H9 (cell line): ENCODE measurements around the gene TCF4. TPM values are rescaled to one million over a fixed set of nuclear protein-coding genes. Genes with fewer than 3 reads are reported as not detected.

Experiments used
- DNase-seq: peaks from one replicate; pipeline ENCODE4 v3.0.0-alpha.2; 2017
- H2AFZ ChIP-seq: one replicate; pipeline ENCODE4 v1.6.1; 2013; ENCODE audit warnings: mild to moderate bottlenecking, low read length, control low read depth, moderate library complexity
- H2AK5ac ChIP-seq: 2 replicates; pipeline ENCODE4 v1.6.1; 2013; ENCODE audit warnings: low read length, control low read depth, mixed read lengths; ENCODE audit not compliant: insufficient read length
- H2BK120ac ChIP-seq: one replicate; pipeline ENCODE4 v1.6.1; 2013; ENCODE audit warnings: low read depth, mild to moderate bottlenecking, low read length, control low read depth, inconsistent platforms; ENCODE audit not compliant: poor library complexity, severe bottlenecking
- H2BK12ac ChIP-seq: 2 replicates; pipeline ENCODE4 v1.6.1; 2013; ENCODE audit warnings: low read length, control low read depth, mixed read lengths, low read depth; ENCODE audit not compliant: insufficient read length
- H2BK15ac ChIP-seq: 2 replicates; pipeline ENCODE4 v1.6.1; 2013; ENCODE audit warnings: low read depth, low read length, control low read depth
- H2BK20ac ChIP-seq: one replicate; pipeline ENCODE4 v1.6.1; 2013; ENCODE audit warnings: low read depth, mild to moderate bottlenecking, low read length, control low read depth, inconsistent platforms; ENCODE audit not compliant: poor library complexity, severe bottlenecking
- H2BK5ac ChIP-seq: 2 replicates; pipeline ENCODE4 v1.6.1; 2013; ENCODE audit warnings: low read length, control low read depth, mixed read lengths; ENCODE audit not compliant: insufficient read length
- H3K14ac ChIP-seq: 2 replicates; pipeline ENCODE4 v1.6.1; 2013; ENCODE audit warnings: low read length, control low read depth; ENCODE audit not compliant: insufficient read depth
- H3K18ac ChIP-seq: 2 replicates; pipeline ENCODE4 v1.6.1; 2013; ENCODE audit warnings: low read depth, mild to moderate bottlenecking, mixed read lengths, low read length, control low read depth; ENCODE audit not compliant: insufficient read length
- H3K23ac ChIP-seq: 2 replicates; pipeline ENCODE4 v1.6.1; 2013; ENCODE audit warnings: low read length, control low read depth, mixed read lengths, low read depth; ENCODE audit not compliant: insufficient read length
- H3K23me2 ChIP-seq: 2 replicates; pipeline ENCODE4 v1.6.1; 2013; ENCODE audit warnings: low read depth, mild to moderate bottlenecking, mixed read lengths, low read length, control low read depth; ENCODE audit not compliant: insufficient read length, poor library complexity, severe bottlenecking
- H3K27ac ChIP-seq: 2 replicates; pipeline ENCODE4 v1.5.1; 2013; ENCODE audit warnings: low read length, control low read depth, mixed read lengths, low read depth; ENCODE audit not compliant: insufficient read length
- H3K27me3 ChIP-seq: 2 replicates; pipeline ENCODE4 v1.6.1; 2013; ENCODE audit warnings: low read length, control low read depth, inconsistent platforms; ENCODE audit not compliant: insufficient read depth
- H3K4ac ChIP-seq: 2 replicates; pipeline ENCODE4 v1.6.1; 2013; ENCODE audit warnings: low read depth, mild to moderate bottlenecking, control low read depth, inconsistent platforms, low read length, moderate library complexity
- H3K4me1 ChIP-seq: 2 replicates; pipeline ENCODE4 v1.6.1; 2013; ENCODE audit warnings: low read length, control low read depth, inconsistent platforms; ENCODE audit not compliant: insufficient read depth
- H3K4me2 ChIP-seq: 2 replicates; pipeline ENCODE4 v1.6.1; 2013; ENCODE audit warnings: low read length, control low read depth, mixed read lengths; ENCODE audit not compliant: insufficient read length, insufficient read depth
- H3K56ac ChIP-seq: 2 replicates; pipeline ENCODE4 v1.6.1; 2013; ENCODE audit warnings: low read depth, mild to moderate bottlenecking, mixed read lengths, low read length, control low read depth; ENCODE audit not compliant: insufficient read length
- H3K79me1 ChIP-seq: 2 replicates; pipeline ENCODE4 v1.6.1; 2013; ENCODE audit warnings: low read depth, mild to moderate bottlenecking, moderate library complexity, low read length, control low read depth, inconsistent platforms; ENCODE audit not compliant: insufficient read depth, poor library complexity, severe bottlenecking
- H3K79me2 ChIP-seq: 2 replicates; pipeline ENCODE4 v1.6.1; 2013; ENCODE audit warnings: low read length, control low read depth, inconsistent platforms; ENCODE audit not compliant: insufficient read depth
- H3K9ac ChIP-seq: 2 replicates; pipeline ENCODE4 v1.6.1; 2013; ENCODE audit warnings: low read length, control low read depth, mixed read lengths; ENCODE audit not compliant: insufficient read length; ENCODE audit errors: extremely low read depth
- H3K9me3 ChIP-seq: one replicate; pipeline ENCODE4 v1.6.1; 2013; ENCODE audit warnings: low read depth, low read length, inconsistent platforms; ENCODE audit not compliant: control insufficient read depth
- H3T11ph ChIP-seq: one replicate; pipeline ENCODE4 v1.6.1; 2013; ENCODE audit warnings: mild to moderate bottlenecking, low read length, control low read depth, inconsistent platforms
- H4K20me1 ChIP-seq: one replicate; pipeline ENCODE4 v1.6.1; 2013; ENCODE audit not compliant: control insufficient read depth, insufficient read length, insufficient read depth
- H4K5ac ChIP-seq: 2 replicates; pipeline ENCODE4 v1.6.1; 2013; ENCODE audit warnings: low read depth, mild to moderate bottlenecking, mixed read lengths, low read length, control low read depth; ENCODE audit not compliant: insufficient read length
- H4K8ac ChIP-seq: replicated peaks from 2 replicates; pipeline ENCODE4 v1.6.1; 2013; ENCODE audit warnings: low read length, control low read depth, mixed read lengths, low read depth; ENCODE audit not compliant: insufficient read length
- H4K91ac ChIP-seq: 2 replicates; pipeline ENCODE4 v1.6.1; 2013; ENCODE audit warnings: low read depth, mild to moderate bottlenecking, moderate library complexity, mixed read lengths, low read length, control low read depth; ENCODE audit not compliant: insufficient read length
- H3K27ac Mint-ChIP-seq, 3 experiments: 2 replicates in 2 of 3; 3 replicates in 1 of 3; pipeline ENCODE4 v1.8.0; 2020 to 2021; ENCODE audit warnings: mixed read lengths in 3 of 3, mild to moderate bottlenecking in 1 of 3, moderate library complexity in 1 of 3
- H3K27me3 Mint-ChIP-seq: 2 replicates; pipeline ENCODE4 v1.8.0; 2021; ENCODE audit warnings: low read depth, mild to moderate bottlenecking, moderate library complexity, mixed read lengths
- H3K36me3 Mint-ChIP-seq, 3 experiments: 2 replicates in 2 of 3; 3 replicates in 1 of 3; pipeline ENCODE4 v1.8.0; 2020 to 2021; ENCODE audit warnings: low read depth in 3 of 3, mixed read lengths in 3 of 3; ENCODE audit not compliant: insufficient read depth in 1 of 3
- H3K4me1 Mint-ChIP-seq, 2 experiments: 2 replicates each; pipeline ENCODE4 v1.8.0; 2020; ENCODE audit warnings: mixed read lengths in 2 of 2
- H3K4me3 Mint-ChIP-seq, 2 experiments: 2 replicates in 1 of 2; 3 replicates in 1 of 2; pipeline ENCODE4 v1.8.0; 2020 to 2021; ENCODE audit warnings: mild to moderate bottlenecking in 2 of 2, mixed read lengths in 2 of 2, moderate library complexity in 1 of 2
- H3K9me3 Mint-ChIP-seq, 2 experiments: 2 replicates in 1 of 2; 3 replicates in 1 of 2; pipeline ENCODE4 v1.8.0; 2020; ENCODE audit warnings: mild to moderate bottlenecking in 2 of 2, mixed read lengths in 2 of 2, moderate library complexity in 1 of 2
- CTCF ChIP-seq: fragments of 200-600 bp; sonication (generic); conservative IDR thresholded peaks from 3 replicates; pipeline ENCODE4 v1.8.0; 2021; ENCODE audit warnings: antibody characterized with exemption, mild to moderate bottlenecking
- WGBS: extraction: QIAGEN DNeasy Blood & Tissue Kit; methylation state at CpG from one replicate; pipeline ENCODE4 v1.1.7; 2013; ENCODE audit warnings: missing lambda C conversion rate, low lambda C conversion rate, mixed read lengths; ENCODE audit not compliant: insufficient read length; ENCODE audit errors: extremely low coverage; 5-methylcytosine and 5-hydroxymethylcytosine counted together
- total RNA-seq: library from RNA; stranded (reverse); gene quantifications from 2 replicates; pipeline ENCODE4 v1.2.1, GENCODE V29; 2021

Gene TCF4
- total RNA-seq, 1 experiment from 2014 or later = 99.4 TPM

DNA sequence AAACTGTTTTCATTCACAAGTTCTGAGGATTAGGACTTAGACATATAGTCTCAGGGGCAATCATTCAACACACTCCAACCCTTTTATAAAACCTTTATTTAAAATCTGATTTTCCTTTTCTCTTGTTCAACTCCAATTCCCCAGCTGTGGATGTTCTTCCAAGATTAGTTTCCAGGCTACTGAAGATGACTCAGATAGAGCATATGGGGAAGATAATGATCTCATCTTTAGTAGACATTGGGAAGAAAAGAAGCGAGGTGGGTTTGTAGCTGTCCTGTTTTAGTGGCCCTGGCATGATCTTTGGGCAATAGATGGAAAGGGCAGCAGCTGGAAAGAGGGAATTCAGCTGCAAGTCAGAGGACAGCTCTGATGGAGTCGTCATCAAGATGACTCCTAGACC lies 381.1 kb downstream of the TCF4 start:
- no peak overlapping the region for H3K18ac ChIP-seq
- H4K5ac ChIP-seq = no peak overlapping the region
- Mint-ChIP-seq H3K27ac (no peak overlapping the region), H3K27me3 (no peaks in the 10 kb centered on the region), H3K4me3 (no peak overlapping the region), H3K4me1 (no peaks in the 10 kb centered on the region), H3K9me3 (peaks cover 0 to 7% of the 10 kb centered on the region in 2 experiments; a peak in 4 of 5 replicates), H3K36me3 (peaks cover 0 to 7% (median 0%) of the 10 kb centered on the region in 3 experiments; a peak in 2 of 7 replicates)
- no peak overlapping the region for H2BK12ac ChIP-seq
- no peak overlapping the region for H2BK5ac ChIP-seq
- WGBS = no CpG with 5 or more reads among the region's 2 CpGs
- H2BK120ac ChIP-seq = no peak overlapping the region
- H3K4me1 ChIP-seq = no peaks in the 10 kb centered on the region
- no peaks in the 10 kb centered on the region for H3K23me2 ChIP-seq
- H3K4me2 ChIP-seq = no peak overlapping the region
- no peak overlapping the region for H3K56ac ChIP-seq
- no peaks in the 10 kb centered on the region for H4K20me1 ChIP-seq
- no peak overlapping the region for H2AK5ac ChIP-seq
- H4K91ac ChIP-seq = no peak overlapping the region
- no peaks in the 10 kb centered on the region for H3K79me1 ChIP-seq
- no peaks in the 10 kb centered on the region for H3K27me3 ChIP-seq
- no peak overlapping the region for H3K14ac ChIP-seq
- H3T11ph ChIP-seq = no peak overlapping the region
- no peaks in the 10 kb centered on the region for H3K9me3 ChIP-seq
- no peak for DNase-seq
- H3K79me2 ChIP-seq = no peaks in the 10 kb centered on the region
- no peak overlapping the region for H3K4ac ChIP-seq
- no peak for TF ChIP-seq CTCF
- H3K9ac ChIP-seq = no peak overlapping the region
- no peak overlapping the region for H3K23ac ChIP-seq
- no peak overlapping the region for H2AFZ ChIP-seq
- no peak overlapping the region for H2BK15ac ChIP-seq
- H4K8ac ChIP-seq = no peak overlapping the region
- no peak overlapping the region for H2BK20ac ChIP-seq
- no peak overlapping the region for H3K27ac ChIP-seq
